T-helper 1 cell treated with Interleukin-12 subunit alpha and Interleukin-12 subunit beta and Interleukin-4 antibody, amounts not matched to agents 30 μg/mL and 1 μg/mL, for 36 hours (primary cell): ENCODE results near the gene ANKRD29.

Experiments used
- H3K27ac Mint-ChIP-seq: one replicate; pipeline ENCODE4 v1.8.0; 2021; ENCODE audit warnings: mild to moderate bottlenecking, mixed read lengths
- H3K27me3 Mint-ChIP-seq: one replicate; pipeline ENCODE4 v1.8.0; 2021; ENCODE audit warnings: low read depth, mixed read lengths
- H3K36me3 Mint-ChIP-seq: one replicate; pipeline ENCODE4 v1.8.0; 2021; ENCODE audit warnings: low read depth, mixed read lengths
- H3K4me1 Mint-ChIP-seq: one replicate; pipeline ENCODE4 v1.8.0; 2021; ENCODE audit warnings: low read depth, mixed read lengths
- H3K4me3 Mint-ChIP-seq: one replicate; pipeline ENCODE4 v1.8.0; 2021; ENCODE audit warnings: mild to moderate bottlenecking, moderate library complexity, mixed read lengths
- H3K9me3 Mint-ChIP-seq: one replicate; pipeline ENCODE4 v1.8.0; 2021; ENCODE audit warnings: mixed read lengths

The ANKRD29 gene

GRCh38 chr18:23662309-23663263, at the start of gene ANKRD29:
TSS of gene ANKRD29 (minus strand) at chr18:23662911. CDS start at chr18:23662730, 181 bp downstream.
- Mint-ChIP-seq H3K9me3 (no peaks in the 10 kb centered on the region), H3K27me3 (peaks cover 80% of the 10 kb centered on the region)

GRCh38 chr18:23712445-23712844, 49.7 kb upstream of the ANKRD29 start:
- Mint-ChIP-seq H3K27ac (peak overlapping the region; percentile 47), H3K4me1 (peaks cover 10% of the 10 kb centered on the region), H3K9me3 (no peaks in the 10 kb centered on the region), H3K27me3 (peaks cover 25% of the 10 kb centered on the region), H3K36me3 (peaks cover 4% of the 10 kb centered on the region), H3K4me3 (no peak overlapping the region)

More at GRCh38 chr18:23662309-23663263, at the start of gene ANKRD29:
- Mint-ChIP-seq H3K36me3 (peaks cover 4% of the 10 kb centered on the region), H3K4me3 (peak within 1 kb of the TSS; percentile 84), H3K27ac (peak within 1 kb of the TSS; percentile 29), H3K4me1 (peaks cover 19% of the 10 kb centered on the region)

- no peak overlapping the region for H3K4me3 Mint-ChIP-seq
- peaks cover 4% of the 10 kb centered on the region for H3K36me3 Mint-ChIP-seq
- H3K4me1 Mint-ChIP-seq, result peaks cover 10% of the 10 kb centered on the region
- H3K27ac Mint-ChIP-seq, result no peak overlapping the region
- peaks cover 4% of the 10 kb centered on the region for H3K9me3 Mint-ChIP-seq
- peaks cover 25% of the 10 kb centered on the region for H3K27me3 Mint-ChIP-seq
Measured at GRCh38 chr18:23711426-23711825, 48.7 kb upstream of the ANKRD29 start.

GRCh38 chr18:23710946-23711345, 48.2 kb upstream of the ANKRD29 start:
- H3K36me3 Mint-ChIP-seq, result peaks cover 4% of the 10 kb centered on the region
- H3K4me1 Mint-ChIP-seq, result peaks cover 10% of the 10 kb centered on the region
- no peak overlapping the region for H3K4me3 Mint-ChIP-seq
- peaks cover 4% of the 10 kb centered on the region for H3K9me3 Mint-ChIP-seq
- H3K27ac Mint-ChIP-seq, result no peak overlapping the region
- peaks cover 25% of the 10 kb centered on the region for H3K27me3 Mint-ChIP-seq

- Mint-ChIP-seq H3K27me3 (peaks cover 21% of the 10 kb centered on the region), H3K4me1 (peaks cover 10% of the 10 kb centered on the region), H3K27ac (no peak overlapping the region), H3K9me3 (peaks cover 4% of the 10 kb centered on the region), H3K36me3 (peaks cover 4% of the 10 kb centered on the region), H3K4me3 (no peak overlapping the region)
Measured at GRCh38 chr18:23710068-23710527, 47.4 kb upstream of the ANKRD29 start.

GRCh38 chr18:23706971-23707640, 44.4 kb upstream of the ANKRD29 start:
- Mint-ChIP-seq H3K9me3 (peaks cover 4% of the 10 kb centered on the region), H3K36me3 (peaks cover 2% of the 10 kb centered on the region), H3K27me3 (peaks cover 34% of the 10 kb centered on the region), H3K4me3 (no peak overlapping the region), H3K27ac (no peak overlapping the region), H3K4me1 (no peaks in the 10 kb centered on the region)

- H3K27ac Mint-ChIP-seq, result no peak overlapping the region
- H3K9me3 Mint-ChIP-seq, result peaks cover 4% of the 10 kb centered on the region
- H3K27me3 Mint-ChIP-seq, result peaks cover 37% of the 10 kb centered on the region
Measured at GRCh38 chr18:23704806-23705205, 42.1 kb upstream of the ANKRD29 start.

GRCh38 chr18:23703987-23704384, 41.3 kb upstream of the ANKRD29 start:
- no peaks in the 10 kb centered on the region for H3K4me1 Mint-ChIP-seq
- no peak overlapping the region for H3K27ac Mint-ChIP-seq
- H3K27me3 Mint-ChIP-seq, result peaks cover 32% of the 10 kb centered on the region
- peaks cover 4% of the 10 kb centered on the region for H3K9me3 Mint-ChIP-seq
- H3K4me3 Mint-ChIP-seq, result no peak overlapping the region
- H3K36me3 Mint-ChIP-seq, result no peaks in the 10 kb centered on the region

More at GRCh38 chr18:23704806-23705205, 42.1 kb upstream of the ANKRD29 start:
- H3K36me3 Mint-ChIP-seq, result peaks cover 2% of the 10 kb centered on the region
- H3K4me3 Mint-ChIP-seq, result no peak overlapping the region
- H3K4me1 Mint-ChIP-seq, result no peaks in the 10 kb centered on the region

- Mint-ChIP-seq H3K27me3 (peaks cover 37% of the 10 kb centered on the region), H3K4me3 (no peak overlapping the region), H3K36me3 (no peaks in the 10 kb centered on the region), H3K9me3 (peaks cover 4% of the 10 kb centered on the region), H3K27ac (no peak overlapping the region), H3K4me1 (no peaks in the 10 kb centered on the region)
Measured at GRCh38 chr18:23703057-23703986, 40.6 kb upstream of the ANKRD29 start.

GRCh38 chr18:23702606-23703005, 39.9 kb upstream of the ANKRD29 start:
- Mint-ChIP-seq H3K27me3 (peaks cover 38% of the 10 kb centered on the region), H3K27ac (no peak overlapping the region), H3K4me1 (no peaks in the 10 kb centered on the region)

GRCh38 chr18:23701544-23702064, 38.9 kb upstream of the ANKRD29 start:
- no peaks in the 10 kb centered on the region for H3K9me3 Mint-ChIP-seq
- no peak overlapping the region for H3K27ac Mint-ChIP-seq
- H3K27me3 Mint-ChIP-seq, result peaks cover 38% of the 10 kb centered on the region
- H3K4me3 Mint-ChIP-seq, result no peak overlapping the region
- no peaks in the 10 kb centered on the region for H3K4me1 Mint-ChIP-seq
- no peaks in the 10 kb centered on the region for H3K36me3 Mint-ChIP-seq

More at GRCh38 chr18:23702606-23703005, 39.9 kb upstream of the ANKRD29 start:
- Mint-ChIP-seq H3K4me3 (no peak overlapping the region), H3K9me3 (peaks cover 4% of the 10 kb centered on the region), H3K36me3 (no peaks in the 10 kb centered on the region)

GRCh38 chr18:23701017-23701416, 38.3 kb upstream of the ANKRD29 start:
- Mint-ChIP-seq H3K4me3 (no peak overlapping the region), H3K27ac (no peak overlapping the region), H3K9me3 (no peaks in the 10 kb centered on the region), H3K36me3 (no peaks in the 10 kb centered on the region), H3K27me3 (peaks cover 38% of the 10 kb centered on the region), H3K4me1 (no peaks in the 10 kb centered on the region)

GRCh38 chr18:23694637-23695430, 32.1 kb upstream of the ANKRD29 start:
- H3K9me3 Mint-ChIP-seq, result no peaks in the 10 kb centered on the region
- H3K4me1 Mint-ChIP-seq, result no peaks in the 10 kb centered on the region
- H3K27me3 Mint-ChIP-seq, result peaks cover 45% of the 10 kb centered on the region
- no peak overlapping the region for H3K27ac Mint-ChIP-seq
- no peaks in the 10 kb centered on the region for H3K36me3 Mint-ChIP-seq
- no peak overlapping the region for H3K4me3 Mint-ChIP-seq
